Activated CD4-positive, alpha-beta T cell treated with anti-CD3 and anti-CD28 coated beads, Interleukin-2, amount 50 U/mL, for 4 hours (primary cell): ENCODE measurements around the gene IRGQ.

Source experiments
- DNase-seq, 2 experiments: peaks; one replicate each; pipeline ENCODE4 v3.0.0-alpha.2; 2020

Gene IRGQ

DNA sequence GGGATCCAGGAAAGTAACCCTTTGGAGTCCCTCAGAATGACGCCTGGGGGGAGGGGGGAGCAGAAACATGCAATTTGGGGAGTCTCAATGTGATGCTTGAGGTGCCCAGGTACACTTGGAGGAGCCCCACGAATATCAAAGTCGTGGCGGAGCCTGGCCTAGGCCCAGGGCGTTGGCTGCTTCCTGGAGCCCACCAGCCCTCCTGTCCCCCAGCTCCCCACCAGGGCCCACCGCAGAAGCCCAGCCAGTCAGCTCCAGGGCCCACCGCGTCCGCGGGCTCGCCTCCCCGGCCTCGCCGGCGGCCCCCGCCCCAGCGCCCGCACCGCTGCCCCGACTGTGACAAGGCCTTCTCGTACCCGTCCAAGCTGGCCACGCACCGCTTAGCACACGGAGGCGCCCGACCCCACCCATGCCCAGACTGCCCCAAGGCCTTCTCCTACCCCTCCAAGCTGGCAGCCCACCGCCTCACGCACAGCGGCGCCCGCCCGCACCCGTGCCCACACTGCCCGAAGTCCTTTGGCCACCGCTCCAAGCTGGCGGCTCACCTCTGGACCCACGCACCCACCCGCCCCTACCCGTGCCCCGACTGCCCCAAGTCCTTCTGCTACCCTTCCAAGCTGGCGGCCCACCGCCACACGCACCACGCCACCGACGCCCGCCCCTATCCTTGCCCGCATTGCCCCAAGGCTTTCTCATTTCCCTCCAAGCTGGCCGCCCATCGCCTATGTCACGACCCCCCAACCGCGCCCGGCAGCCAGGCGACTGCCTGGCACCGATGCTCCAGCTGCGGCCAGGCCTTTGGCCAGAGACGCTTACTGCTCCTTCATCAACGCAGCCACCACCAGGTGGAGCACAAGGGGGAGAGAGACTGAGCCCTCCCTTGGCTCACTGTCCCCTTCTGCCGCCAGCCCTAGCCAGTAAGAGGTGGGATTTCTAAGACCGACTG, 60.8 kb downstream of the IRGQ start:
- DNase-seq: no peak
